Activated CD8-positive, alpha-beta T cell treated with anti-CD3 and anti-CD28 coated beads, Interleukin-2, amount 10 ng/mL, durations not matched to agents 7 days and 5 days (primary cell): Measurements from ENCODE around the gene FNBP1. TPM values are rescaled to one million over a fixed set of nuclear protein-coding genes. Genes with fewer than 3 reads are reported as not detected.
A peak's percentile ranks its signal among the peaks of the same experiment; 100 is the strongest.
"Not testable (repeated sequence)": the region's sequence is repeated elsewhere in the genome, so short reads cannot be mapped to it uniquely, and the experiment has no call there.

ENCODE experiments used
- ATAC-seq: fragments of 150-1000 bp; cut with Tn5 transposase; one replicate; pipeline ENCODE4 v1.10.0; 2021; ENCODE audit warnings: moderate library complexity
- CTCF ChIA-PET: fragments of 350-600 bp; sonication (Branson Sonifier 250); formaldehyde crosslinking; loops from one replicate; lab custom pipeline; 2021; ENCODE audit warnings: antibody characterized with exemption; lab: Charles Lee
- POLR2A ChIA-PET: fragments of 350-600 bp; sonication (Branson Sonifier 250); formaldehyde crosslinking; loops from one replicate; lab custom pipeline; 2021; ENCODE audit warnings: antibody characterized with exemption; lab: Charles Lee
- DNase-seq: peaks from one replicate; pipeline ENCODE4 v3.0.0-alpha.2; 2020
- H3K27ac Mint-ChIP-seq: one replicate; pipeline ENCODE4 v1.8.0; 2021; ENCODE audit warnings: mild to moderate bottlenecking, mixed read lengths
- H3K27me3 Mint-ChIP-seq: one replicate; pipeline ENCODE4 v1.8.0; 2021; ENCODE audit warnings: low read depth, mixed read lengths
- H3K36me3 Mint-ChIP-seq: one replicate; pipeline ENCODE4 v1.8.0; 2021; ENCODE audit warnings: low read depth, mixed read lengths
- H3K4me1 Mint-ChIP-seq: one replicate; pipeline ENCODE4 v1.8.0; 2021; ENCODE audit warnings: low read depth, mixed read lengths
- H3K4me3 Mint-ChIP-seq: one replicate; pipeline ENCODE4 v1.8.0; 2021; ENCODE audit warnings: mild to moderate bottlenecking, mixed read lengths
- H3K9me3 Mint-ChIP-seq: one replicate; pipeline ENCODE4 v1.8.0; 2022; ENCODE audit warnings: mixed read lengths; ENCODE audit not compliant: insufficient read depth
- total RNA-seq, 2 experiments: library from RNA; stranded (reverse); gene quantifications; one replicate each; pipeline ENCODE4 v1.2.3, GENCODE V29; 2021

Gene FNBP1
- total RNA-seq, 2 experiments from 2014 or later = 173 to 176 TPM

GRCh38 chr9:129898185-129898584, 144.8 kb downstream of the FNBP1 start:
- Mint-ChIP-seq H3K4me3 (no peak overlapping the region), H3K4me1 (peaks cover 56% of the 10 kb centered on the region), H3K27me3 (no peaks in the 10 kb centered on the region), H3K9me3 (peaks cover 6% of the 10 kb centered on the region), H3K27ac (peak overlapping the region; percentile 60), H3K36me3 (peaks cover 87% of the 10 kb centered on the region)
- no peak for DNase-seq
- no peak for ATAC-seq
- ChIA-PET CTCF (interaction anchor here (1.6 to 1.9 kb wide), 2 partner anchors 11 to 13 kb away, joined by 6 to 11 read pairs; no protein-coding TSS in a partner anchor), POLR2A (interaction anchor here (1.8 kb wide), 1 partner anchor 10 kb away, joined by 7 read pairs; no protein-coding TSS in a partner anchor)

- no peak overlapping the region for H3K4me3 Mint-ChIP-seq
- peaks cover 64% of the 10 kb centered on the region for H3K4me1 Mint-ChIP-seq
- POLR2A ChIA-PET = interaction anchor here (1.3 to 1.8 kb wide), 2 partner anchors 9 to 12 kb away, joined by 4 to 7 read pairs; no protein-coding TSS in a partner anchor
- ATAC-seq (no peak), DNase-seq (no peak)
- H3K27ac Mint-ChIP-seq = peak overlapping the region; percentile 87
- H3K9me3 Mint-ChIP-seq = peaks cover 6% of the 10 kb centered on the region
- CTCF ChIA-PET = interaction anchor here (1.6 to 1.9 kb wide), 2 partner anchors 10 to 12 kb away, joined by 6 to 11 read pairs; no protein-coding TSS in a partner anchor
- peaks cover 87% of the 10 kb centered on the region for H3K36me3 Mint-ChIP-seq
- no peaks in the 10 kb centered on the region for H3K27me3 Mint-ChIP-seq
Measured at GRCh38 chr9:129897263-129897662, 145.7 kb downstream of the FNBP1 start.

GRCh38 chr9:129895376-129896268, 147.4 kb downstream of the FNBP1 start:
- Mint-ChIP-seq H3K9me3 (peaks cover 6% of the 10 kb centered on the region), H3K36me3 (peaks cover 89% of the 10 kb centered on the region), H3K4me3 (peak overlapping the region; percentile 5), H3K27me3 (no peaks in the 10 kb centered on the region), H3K27ac (peak overlapping the region; percentile 87), H3K4me1 (peaks cover 75% of the 10 kb centered on the region)
- ChIA-PET CTCF (interaction anchor here (1.0 to 2.5 kb wide), 4 partner anchors 10 to 206 kb away, joined by 3 to 21 read pairs (median 4); no protein-coding TSS in a partner anchor), POLR2A (interaction anchor here (1.1 to 2.7 kb wide), 5 partner anchors 10 to 96 kb away, joined by 3 to 19 read pairs (median 3); no protein-coding TSS in a partner anchor)
- ATAC-seq = no peak
- DNase-seq = peak; percentile 51

GRCh38 chr9:129894120-129894823, 148.7 kb downstream of the FNBP1 start:
- DNase-seq (peak; percentile 62), ATAC-seq (peak; percentile 20)
- peak overlapping the region; percentile 87 for H3K27ac Mint-ChIP-seq
- H3K36me3 Mint-ChIP-seq = peaks cover 88% of the 10 kb centered on the region
- ChIA-PET POLR2A (interaction anchor here (0.6 to 2.7 kb wide), 6 partner anchors 8 to 97 kb away, joined by 3 to 19 read pairs (median 4); no protein-coding TSS in a partner anchor), CTCF (interaction anchor here (1.5 to 2.6 kb wide), 4 partner anchors 8 to 164 kb away, joined by 3 to 21 read pairs (median 4); no protein-coding TSS in a partner anchor)
- H3K4me1 Mint-ChIP-seq = peaks cover 78% of the 10 kb centered on the region
- H3K4me3 Mint-ChIP-seq = peak overlapping the region; percentile 61
- peaks cover 6% of the 10 kb centered on the region for H3K9me3 Mint-ChIP-seq
- H3K27me3 Mint-ChIP-seq = no peaks in the 10 kb centered on the region

GRCh38 chr9:129891569-129891968, 151.4 kb downstream of the FNBP1 start:
- Mint-ChIP-seq H3K4me1 (peaks cover 92% of the 10 kb centered on the region), H3K27me3 (no peaks in the 10 kb centered on the region), H3K36me3 (peaks cover 88% of the 10 kb centered on the region), H3K9me3 (no peaks in the 10 kb centered on the region), H3K27ac (peak overlapping the region; percentile 99), H3K4me3 (peak overlapping the region; percentile 90)
- DNase-seq = peak; percentile 44
- ChIA-PET CTCF (interaction anchor here (0.7 to 2.6 kb wide), 4 partner anchors 28 to 165 kb away, joined by 3 to 5 read pairs (median 4); no protein-coding TSS in a partner anchor), POLR2A (interaction anchor here (0.6 to 9.5 kb wide), 13 partner anchors 10 to 168 kb away, joined by 3 to 138 read pairs (median 4); partner anchors contain the start of gene FNBP1)
- no peak for ATAC-seq

- not testable (repeated sequence) for H3K27me3 Mint-ChIP-seq, DNase-seq, H3K9me3 Mint-ChIP-seq, ATAC-seq
- POLR2A ChIA-PET = interaction anchor here (0.6 to 9.5 kb wide), 17 partner anchors 10 to 168 kb away, joined by 3 to 138 read pairs (median 4); partner anchors contain the start of genes C9orf78, FNBP1 and USP20
- H3K27ac Mint-ChIP-seq = peak overlapping the region; percentile 99
- peaks cover 92% of the 10 kb centered on the region for H3K4me1 Mint-ChIP-seq
- CTCF ChIA-PET = interaction anchor here (0.7 to 1.5 kb wide), 4 partner anchors 29 to 165 kb away, joined by 3 to 4 read pairs (median 3); no protein-coding TSS in a partner anchor
- H3K36me3 Mint-ChIP-seq = peaks cover 82% of the 10 kb centered on the region
- H3K4me3 Mint-ChIP-seq = peak overlapping the region; percentile 90
Measured at GRCh38 chr9:129890718-129891299, 152.2 kb downstream of the FNBP1 start.

GRCh38 chr9:129889941-129890717, 152.9 kb downstream of the FNBP1 start:
- H3K9me3 Mint-ChIP-seq = no peaks in the 10 kb centered on the region
- peaks cover 88% of the 10 kb centered on the region for H3K4me1 Mint-ChIP-seq
- DNase-seq (peak; percentile 88), ATAC-seq (peak; percentile 8)
- POLR2A ChIA-PET = interaction anchor here (0.6 to 9.5 kb wide), 16 partner anchors 11 to 163 kb away, joined by 3 to 138 read pairs (median 6); partner anchors contain the start of genes C9orf78, FNBP1 and USP20
- CTCF ChIA-PET = interaction anchor here (0.7 to 1.5 kb wide), 2 partner anchors 30 to 74 kb away, joined by 3 to 4 read pairs; no protein-coding TSS in a partner anchor
- peaks cover 80% of the 10 kb centered on the region for H3K36me3 Mint-ChIP-seq
- H3K27ac Mint-ChIP-seq = peak overlapping the region; percentile 99
- peak overlapping the region; percentile 90 for H3K4me3 Mint-ChIP-seq
- H3K27me3 Mint-ChIP-seq = no peaks in the 10 kb centered on the region

GRCh38 chr9:129889122-129889940, 153.7 kb downstream of the FNBP1 start:
- peaks cover 80% of the 10 kb centered on the region for H3K36me3 Mint-ChIP-seq

More at GRCh38 chr9:129889122-129889940, 153.7 kb downstream of the FNBP1 start:
- peak overlapping the region; percentile 90 for H3K4me3 Mint-ChIP-seq
- H3K9me3 Mint-ChIP-seq = no peaks in the 10 kb centered on the region
- H3K4me1 Mint-ChIP-seq = peaks cover 87% of the 10 kb centered on the region
- ATAC-seq = no peak
- H3K27me3 Mint-ChIP-seq = no peaks in the 10 kb centered on the region
- DNase-seq = peak; percentile 67
- CTCF ChIA-PET = interaction anchor here (1.3 to 4.7 kb wide), 5 partner anchors 26 to 219 kb away, joined by 3 to 43 read pairs (median 5); partner anchors contain the start of gene FNBP1
- H3K27ac Mint-ChIP-seq = peak overlapping the region; percentile 99
- POLR2A ChIA-PET = interaction anchor here (0.6 to 9.5 kb wide), 27 partner anchors 8 to 283 kb away, joined by 3 to 138 read pairs (median 4); partner anchors contain the start of gene FNBP1
